ENCODE measurements around the gene CUL4B.

The CUL4B gene

GRCh38 chrX:120562569-120562926 is 1.8 kb upstream of the CUL4B start:
- Histone ChIP-seq H3K27me3 (no peaks in the 10 kb centered on the region), H3K4me3 (ENCODE audit: low read depth in 1 of 2, low read length in 1 of 2) (peak overlapping the region in 1 of 2 experiments; percentile 94), H3K36me3 (peaks cover 2% of the 10 kb centered on the region), H3K4me1 (ENCODE audit: control insufficient read depth in 1 of 2, insufficient read depth in 1 of 2, low read depth in 1 of 2, low read length in 1 of 2) (peaks cover 18 to 36% of the 10 kb centered on the region in 2 experiments), H3K27ac (peak overlapping the region; percentile 98), H3K9me3 (no peaks in the 10 kb centered on the region)
- no peak for TF ChIP-seq CTCF (IDR thresholded peaks at IDR 0.05)

- Histone ChIP-seq H3K4me3 (ENCODE audit: low read depth in 1 of 2, low read length in 1 of 2) (peak overlapping the region; percentile 66 to 94), H3K4me1 (ENCODE audit: control insufficient read depth in 1 of 2, insufficient read depth in 1 of 2, low read depth in 1 of 2, low read length in 1 of 2) (peaks cover 18 to 36% of the 10 kb centered on the region in 2 experiments), H3K9me3 (no peaks in the 10 kb centered on the region), H3K36me3 (peaks cover 8% of the 10 kb centered on the region), H3K27ac (peak overlapping the region; percentile 98), H3K27me3 (no peaks in the 10 kb centered on the region)
- TF ChIP-seq CTCF (IDR thresholded peaks at IDR 0.05): no peak
These were observed 1.1 kb upstream of the CUL4B start for GRCh38 chrX:120561634-120562568.

- Histone ChIP-seq H3K36me3 (peaks cover 14% of the 10 kb centered on the region), H3K4me1 (ENCODE audit: control insufficient read depth in 1 of 2, insufficient read depth in 1 of 2, low read depth in 1 of 2, low read length in 1 of 2) (peaks cover 18 to 36% of the 10 kb centered on the region in 2 experiments), H3K4me3 (ENCODE audit: low read depth in 1 of 2, low read length in 1 of 2) (peak overlapping the region; percentile 66 to 94), H3K27me3 (no peaks in the 10 kb centered on the region), H3K9me3 (no peaks in the 10 kb centered on the region), H3K27ac (peak overlapping the region; percentile 98)
- no peak for TF ChIP-seq CTCF (IDR thresholded peaks at IDR 0.05)
These were observed 339 bp downstream of the CUL4B start for GRCh38 chrX:120560405-120560841.

- peak overlapping the region; percentile 66 to 94 for H3K4me3 ChIP-seq (ENCODE audit: low read depth in 1 of 2, low read length in 1 of 2)
- peaks cover 19% of the 10 kb centered on the region for H3K36me3 ChIP-seq
- TF ChIP-seq CTCF (IDR thresholded peaks at IDR 0.05): no peak
- H3K4me1 ChIP-seq (ENCODE audit: control insufficient read depth in 1 of 2, insufficient read depth in 1 of 2, low read depth in 1 of 2, low read length in 1 of 2): peaks cover 18 to 36% of the 10 kb centered on the region in 2 experiments
- peak overlapping the region; percentile 98 for H3K27ac ChIP-seq
- no peaks in the 10 kb centered on the region for H3K27me3 ChIP-seq
- H3K9me3 ChIP-seq: no peaks in the 10 kb centered on the region
These were observed 958 bp downstream of the CUL4B start for GRCh38 chrX:120559804-120560203.

- Histone ChIP-seq H3K4me3 (ENCODE audit: low read depth in 1 of 2, low read length in 1 of 2) (no peak overlapping the region), H3K4me1 (ENCODE audit: control insufficient read depth in 1 of 2, insufficient read depth in 1 of 2, low read depth in 1 of 2, low read length in 1 of 2) (peaks cover 11 to 24% of the 10 kb centered on the region in 2 experiments), H3K27ac (no peak overlapping the region), H3K9me3 (no peaks in the 10 kb centered on the region), H3K27me3 (no peaks in the 10 kb centered on the region), H3K36me3 (peaks cover 19% of the 10 kb centered on the region)
- no peak for TF ChIP-seq CTCF (IDR thresholded peaks at IDR 0.05)
These were observed 4.5 kb downstream of the CUL4B start for GRCh38 chrX:120556251-120556650.
